Measurements from ENCODE around the gene IRAK2. TPM values are rescaled to one million over a fixed set of nuclear protein-coding genes. Genes with fewer than 3 reads are reported as not detected.

Gene IRAK2
- total RNA-seq, 1 experiment from 2014 or later = 0.61 TPM

GRCh38 chr3:10260211-10260701, 95.5 kb downstream of the IRAK2 start:
- Histone ChIP-seq H3K27me3 (ENCODE audit: insufficient read depth, low read length) (no peaks in the 10 kb centered on the region), H3K9me3 (ENCODE audit: control insufficient read depth, low read depth, low read length) (no peaks in the 10 kb centered on the region), H3K23me2 (ENCODE audit: insufficient read length, low read depth, low read length, poor library complexity, severe bottlenecking) (no peaks in the 10 kb centered on the region), H2BK12ac (ENCODE audit: insufficient read length, low read depth, low read length) (no peak overlapping the region), H3K18ac (ENCODE audit: insufficient read length, low read depth, low read length) (no peak overlapping the region), H2BK15ac (ENCODE audit: low read depth, low read length) (no peak overlapping the region), H2AK5ac (ENCODE audit: insufficient read length, low read length) (no peak overlapping the region), H2BK20ac (ENCODE audit: low read depth, low read length, poor library complexity, severe bottlenecking) (no peak overlapping the region), H4K20me1 (ENCODE audit: control insufficient read depth, insufficient read depth, insufficient read length) (peaks cover 4% of the 10 kb centered on the region), H3K4me2 (ENCODE audit: insufficient read depth, insufficient read length, low read length) (no peak overlapping the region), H3K79me1 (ENCODE audit: insufficient read depth, low read depth, low read length, poor library complexity, severe bottlenecking) (peaks cover 4% of the 10 kb centered on the region), H3K4ac (ENCODE audit: low read depth, low read length) (no peak overlapping the region), H4K5ac (ENCODE audit: insufficient read length, low read depth, low read length) (no peak overlapping the region), H2AFZ (ENCODE audit: low read length) (no peak overlapping the region), H3K14ac (ENCODE audit: insufficient read depth, low read length) (no peak overlapping the region), H3K9ac (ENCODE audit: extremely low read depth, insufficient read length, low read length) (no peak overlapping the region), H2BK120ac (ENCODE audit: low read depth, low read length, poor library complexity, severe bottlenecking) (no peak overlapping the region), H3K23ac (ENCODE audit: insufficient read length, low read depth, low read length) (no peak overlapping the region), H3K4me1 (ENCODE audit: insufficient read depth, low read length) (no peaks in the 10 kb centered on the region), H3T11ph (ENCODE audit: low read length) (no peak overlapping the region), H3K27ac (ENCODE audit: insufficient read length, low read depth, low read length) (no peak overlapping the region), H4K91ac (ENCODE audit: insufficient read length, low read depth, low read length) (no peak overlapping the region), H4K8ac (replicated peaks; ENCODE audit: insufficient read length, low read depth, low read length) (no peak overlapping the region), H3K79me2 (ENCODE audit: insufficient read depth, low read length) (peaks cover 1% of the 10 kb centered on the region; the same call in 1 of the 2 replicates), H2BK5ac (ENCODE audit: insufficient read length, low read length) (no peak overlapping the region), H3K56ac (ENCODE audit: insufficient read length, low read depth, low read length) (no peak overlapping the region)
- H3K27ac Mint-ChIP-seq = no peak overlapping the region
- DNase-seq = no peak
- H3K4me1 Mint-ChIP-seq = peaks cover 12% of the 10 kb centered on the region in 2 experiments
- no peak overlapping the region for H3K4me3 Mint-ChIP-seq
- TF ChIP-seq CTCF (conservative IDR thresholded peaks at IDR 0.05) = no peak
- H3K36me3 Mint-ChIP-seq (ENCODE audit: insufficient read depth in 1 of 3, low read depth in 3 of 3) = peaks cover 32 to 75% (median 62%) of the 10 kb centered on the region in 3 experiments
- no peaks in the 10 kb centered on the region for H3K27me3 Mint-ChIP-seq (ENCODE audit: low read depth)
- WGBS (ENCODE audit: extremely low coverage, insufficient read length, low lambda C conversion rate) = no CpG with 5 or more reads among the region's 6 CpGs
- H3K9me3 Mint-ChIP-seq = no peaks in the 10 kb centered on the region

Data from H9 (cell line).